HG03039 (cell line): ENCODE results near the gene TCIRG1.
"Not testable (repeated sequence)": the region's sequence is repeated elsewhere in the genome, so short reads cannot be mapped to it uniquely, and the experiment has no call there.

Experiments used
- ATAC-seq: cut with Tn5 transposase; IDR thresholded peaks from one replicate; pipeline ENCODE4 v1.9.1; 2021; ENCODE audit warnings: mild to moderate bottlenecking, moderate library complexity; ENCODE audit not compliant: unreplicated experiment

Gene TCIRG1

GRCh38 chr11:68077617-68078582, 39.1 kb downstream of the TCIRG1 start:
- no peak for ATAC-seq

GRCh38 chr11:68080860-68081259, 42.0 kb downstream of the TCIRG1 start:
- no peak for ATAC-seq

GRCh38 chr11:68081691-68082090, 42.9 kb downstream of the TCIRG1 start:
- no peak for ATAC-seq

GRCh38 chr11:68082481-68082880, 43.7 kb downstream of the TCIRG1 start:
- ATAC-seq, result no peak

GRCh38 chr11:68083517-68083916, 44.7 kb downstream of the TCIRG1 start:
- no peak for ATAC-seq

- ATAC-seq, result no peak
Observed at GRCh38 chr11:68089679-68090078, 50.9 kb downstream of the TCIRG1 start.

- no peak for ATAC-seq
Observed at GRCh38 chr11:68090287-68090686, 51.5 kb downstream of the TCIRG1 start.

GRCh38 chr11:68090706-68091105, 51.9 kb downstream of the TCIRG1 start:
- ATAC-seq, result no peak

GRCh38 chr11:68092411-68092810, 53.6 kb downstream of the TCIRG1 start:
- no peak for ATAC-seq

- ATAC-seq, result not testable (repeated sequence)
Observed at GRCh38 chr11:68092946-68093345, 54.1 kb downstream of the TCIRG1 start.

- no peak for ATAC-seq
Observed at GRCh38 chr11:68093565-68093964, 54.7 kb downstream of the TCIRG1 start.

GRCh38 chr11:68096962-68097361, 58.1 kb downstream of the TCIRG1 start:
- no peak for ATAC-seq

GRCh38 chr11:68099057-68099456, 60.2 kb downstream of the TCIRG1 start:
- no peak for ATAC-seq

GRCh38 chr11:68099474-68100405, 60.9 kb downstream of the TCIRG1 start:
- ATAC-seq, result no peak
